ENCODE measurements around the gene FNBP1L. TPM values are rescaled to one million over a fixed set of nuclear protein-coding genes. Genes with fewer than 3 reads are reported as not detected.
"Not testable (repeated sequence)": the region's sequence is repeated elsewhere in the genome, so short reads cannot be mapped to it uniquely, and the experiment has no call there.

FNBP1L gene
- total RNA-seq, 6 experiments from 2014 or later: 9.0 to 15.6 (median 12.1) TPM

GRCh38 chr1:93468662-93469061 lies 20.7 kb downstream of the FNBP1L start:
- DNase-seq (no peak), ATAC-seq (no peak)
- H3K27ac ChIP-seq: no peak overlapping the region
- intact Hi-C loops (cut with DNase I): no loop called here
- peaks cover 0 to 6% (median 0%) of the 10 kb centered on the region in 4 donors for H3K4me1 ChIP-seq
- H3K4me3 ChIP-seq: no peak overlapping the region
- H3K27me3 ChIP-seq: no peaks in the 10 kb centered on the region
- no peak for TF ChIP-seq CTCF (IDR thresholded peaks at IDR 0.05)
- TF ChIP-seq POLR2A (IDR thresholded peaks at IDR 0.05): no peak
- WGBS (ENCODE audit: insufficient coverage, low coverage, low lambda C conversion rate, missing lambda C conversion rate): 86% methylated on average over 2 of the region's 3 CpGs
- no peaks in the 10 kb centered on the region for H3K9me3 ChIP-seq
- H3K36me3 ChIP-seq: no peaks in the 10 kb centered on the region

- intact Hi-C loops (cut with DNase I); ATAC-seq; H3K4me3 ChIP-seq; H3K27ac ChIP-seq; H3K4me1 ChIP-seq; H3K27me3 ChIP-seq; H3K9me3 ChIP-seq; DNase-seq; H3K36me3 ChIP-seq: not testable (repeated sequence)
- 95% methylated on average over 3 of the region's 3 CpGs for WGBS (ENCODE audit: insufficient coverage, low coverage, low lambda C conversion rate, missing lambda C conversion rate)
These were observed 21.3 kb downstream of the FNBP1L start for GRCh38 chr1:93469223-93469622.

- intact Hi-C loops (cut with DNase I): no loop called here
These were observed 23.4 kb downstream of the FNBP1L start for GRCh38 chr1:93471284-93471683.

GRCh38 chr1:93471911-93472310 lies 24.0 kb downstream of the FNBP1L start:
- 17% methylated on average over 1 of the region's 1 CpG for WGBS (ENCODE audit: insufficient coverage, low coverage, low lambda C conversion rate, missing lambda C conversion rate)
- Histone ChIP-seq H3K27me3 (no peaks in the 10 kb centered on the region), H3K27ac (no peak overlapping the region), H3K36me3 (no peaks in the 10 kb centered on the region), H3K9me3 (no peaks in the 10 kb centered on the region), H3K4me3 (no peak overlapping the region), H3K4me1 (peaks cover 0 to 6% (median 0%) of the 10 kb centered on the region in 4 donors)
- DNase-seq: no peak
- intact Hi-C loops (cut with DNase I): no loop called here
- no peak for TF ChIP-seq CTCF (IDR thresholded peaks at IDR 0.05)
- TF ChIP-seq POLR2A (IDR thresholded peaks at IDR 0.05): no peak
- peak; percentile 73 to 89 (median 84) for ATAC-seq

More at GRCh38 chr1:93471284-93471683, 23.4 kb downstream of the FNBP1L start:
- TF ChIP-seq POLR2A (IDR thresholded peaks at IDR 0.05) (no peak), CTCF (IDR thresholded peaks at IDR 0.05) (no peak)
- 94% methylated on average over 4 of the region's 6 CpGs for WGBS (ENCODE audit: insufficient coverage, low coverage, low lambda C conversion rate, missing lambda C conversion rate)
- H3K9me3 ChIP-seq: no peaks in the 10 kb centered on the region
- H3K36me3 ChIP-seq: no peaks in the 10 kb centered on the region
- H3K4me3 ChIP-seq: no peak overlapping the region
- H3K4me1 ChIP-seq: peaks cover 0 to 6% (median 0%) of the 10 kb centered on the region in 4 donors
- no peak for ATAC-seq
- H3K27me3 ChIP-seq: no peaks in the 10 kb centered on the region
- DNase-seq: no peak
- no peak overlapping the region for H3K27ac ChIP-seq

GRCh38 chr1:93474321-93474720 lies 26.4 kb downstream of the FNBP1L start:
- WGBS (ENCODE audit: insufficient coverage, low coverage, low lambda C conversion rate, missing lambda C conversion rate): 47% methylated on average over 2 of the region's 2 CpGs
- intact Hi-C loops (cut with DNase I): no loop called here
- DNase-seq: no peak

More at GRCh38 chr1:93474321-93474720, 26.4 kb downstream of the FNBP1L start:
- TF ChIP-seq CTCF (IDR thresholded peaks at IDR 0.05): no peak
- no peak for TF ChIP-seq POLR2A (IDR thresholded peaks at IDR 0.05)
- H3K27ac ChIP-seq: no peak overlapping the region
- no peaks in the 10 kb centered on the region for H3K27me3 ChIP-seq
- no peak for ATAC-seq
- peaks cover 0 to 6% (median 0%) of the 10 kb centered on the region in 4 donors for H3K4me1 ChIP-seq
- H3K36me3 ChIP-seq: no peaks in the 10 kb centered on the region
- no peaks in the 10 kb centered on the region for H3K9me3 ChIP-seq
- H3K4me3 ChIP-seq: no peak overlapping the region

All from right lobe of liver (tissue), 6 donors.